HCT116 (cell line): Measurements from ENCODE around the gene POU2AF1. TPM values are rescaled to one million over a fixed set of nuclear protein-coding genes. Genes with fewer than 3 reads are reported as not detected.

Source experiments
- ATAC-seq: fragments of 200-7000 bp; cut with Tn5 transposase; 2 replicates; pipeline ENCODE4 v1.9.1; 2020; ENCODE audit warnings: mild to moderate bottlenecking, moderate library complexity
- BruUV-seq: library from RNA; stranded (reverse); fragments of 400-500 nt; replicated peaks from 2 replicates; lab custom pipeline; 2021; lab: Mats Ljungman, UMichigan
- CTCF ChIA-PET: fragments of 300-600 bp; sonication (Branson Sonifier 250); formaldehyde crosslinking; loops from one replicate; lab custom pipeline; 2021; ENCODE audit warnings: antibody characterized with exemption; lab: Charles Lee
- POLR2A ChIA-PET: fragments of 300-600, 350-600 bp; sonication (Branson Sonifier 250); formaldehyde crosslinking; loops from one replicate; lab custom pipeline; 2021; ENCODE audit warnings: antibody characterized with exemption; lab: Charles Lee
- RAD21 ChIA-PET, 2 experiments: fragments of 300-600 bp; sonication (Branson Sonifier 250); formaldehyde crosslinking; loops; one replicate each; lab custom pipeline; 2023; ENCODE audit warnings: low total read pairs in 2 of 2; ENCODE audit not compliant: uncharacterized antibody in 2 of 2, unreplicated experiment in 2 of 2, low non-redundant PET in 1 of 2; lab: Charles Lee
- DNase-seq: peaks from one replicate; pipeline ENCODE4 v3.0.0-alpha.2; 2010; ENCODE audit warnings: low read depth, low spot score
- H2AFZ ChIP-seq: fragments of 200-600 bp; shearing (Covaris generic), sonication (generic); 2 replicates; pipeline ENCODE4 v1.6.1; 2017; ENCODE audit warnings: low read depth, mixed run types, mixed read lengths, antibody characterized with exemption, low read length; ENCODE audit not compliant: poor library complexity, severe bottlenecking
- H3K27ac ChIP-seq: 2 replicates; pipeline ENCODE4 v1.5.1; 2012; ENCODE audit warnings: low read depth, low read length
- H3K27me3 ChIP-seq: fragments of 200-600 bp; sonication (generic); 2 replicates; pipeline ENCODE4 v1.6.1; 2016; ENCODE audit warnings: mixed run types, low read length, mixed read lengths; ENCODE audit not compliant: insufficient read depth
- H3K36me3 ChIP-seq, 2 experiments: fragments of 200-500 bp in 1 of 2; fragments of 200-600 bp in 1 of 2; sonication (Bioruptor generic) in 1 of 2; sonication (generic) in 1 of 2; 2 replicates each; pipeline versions ENCODE4 v1.5.1 to v1.6.1; 2014 to 2016; ENCODE audit warnings: low read length in 2 of 2, inconsistent platforms in 1 of 2, mixed read lengths in 1 of 2, mixed run types in 1 of 2; ENCODE audit not compliant: insufficient read depth in 2 of 2, control insufficient read depth in 1 of 2
- H3K4me1 ChIP-seq, 2 experiments: fragments of 200-600 bp in 1 of 2; sonication (generic) in 1 of 2; 2 replicates each; pipeline versions ENCODE4 v1.5.1 to v1.6.1; 2012 to 2017; ENCODE audit warnings: low read length in 2 of 2, inconsistent platforms in 1 of 2, mild to moderate bottlenecking in 1 of 2, mixed read lengths in 1 of 2, mixed run types in 1 of 2, moderate library complexity in 1 of 2; ENCODE audit not compliant: insufficient read depth in 2 of 2, control insufficient read depth in 1 of 2
- H3K4me2 ChIP-seq: fragments of 200-600 bp; sonication (generic); 2 replicates; pipeline ENCODE4 v1.6.1; 2017; ENCODE audit warnings: mixed run types, low read length, mixed read lengths
- H3K4me3 ChIP-seq, 2 experiments: fragments of 200-600 bp in 1 of 2; sonication (generic) in 1 of 2; replicated peaks in 1 of 2; 2 replicates each; pipeline ENCODE4 v1.5.1; 2011 to 2016; ENCODE audit warnings: low read length in 2 of 2, control low read depth in 1 of 2, low read depth in 1 of 2, mild to moderate bottlenecking in 1 of 2, mixed read lengths in 1 of 2, mixed run types in 1 of 2
- H3K79me2 ChIP-seq: fragments of 200-600 bp; sonication (generic); 2 replicates; pipeline ENCODE4 v1.6.1; 2017; ENCODE audit warnings: mild to moderate bottlenecking, mixed run types, low read length, moderate library complexity, mixed read lengths; ENCODE audit not compliant: insufficient read depth
- H3K9ac ChIP-seq: fragments of 200-600 bp; sonication (generic); 2 replicates; pipeline ENCODE4 v1.6.1; 2016; ENCODE audit warnings: low read length, mixed read lengths
- H3K9me2 ChIP-seq: fragments of 200-600 bp; sonication (generic), shearing (Covaris generic); 2 replicates; pipeline ENCODE4 v1.6.1; 2017; ENCODE audit warnings: mixed run types, mild to moderate bottlenecking, moderate library complexity; ENCODE audit not compliant: insufficient read depth
- H3K9me3 ChIP-seq, 2 experiments: fragments of 200-500 bp in 1 of 2; fragments of 200-600 bp in 1 of 2; sonication (Bioruptor generic) in 1 of 2; sonication (generic) in 1 of 2; 2 replicates each; pipeline ENCODE4 v1.6.1; 2014 to 2017; ENCODE audit warnings: low read length in 2 of 2, mixed read lengths in 2 of 2, inconsistent platforms in 1 of 2, low read depth in 1 of 2, mild to moderate bottlenecking in 1 of 2, mixed run types in 1 of 2, moderate library complexity in 1 of 2; ENCODE audit not compliant: control insufficient read depth in 1 of 2, insufficient read depth in 1 of 2
- H4K20me1 ChIP-seq: fragments of 200-600 bp; sonication (generic), shearing (Covaris generic); 2 replicates; pipeline ENCODE4 v1.6.1; 2017; ENCODE audit warnings: mixed run types, mild to moderate bottlenecking, moderate library complexity; ENCODE audit not compliant: insufficient read depth
- ATF3 ChIP-seq: IDR thresholded peaks from 2 replicates; pipeline ENCODE4 v1.6.1; 2012
- CEBPB ChIP-seq: IDR thresholded peaks from 2 replicates; pipeline ENCODE4 v1.6.1; 2012; ENCODE audit warnings: low read depth
- EZH2phosphoT487 ChIP-seq: fragments of 200-600 bp; IDR thresholded peaks from 2 replicates; pipeline ENCODE4 v1.6.1; 2018; ENCODE audit warnings: antibody characterized with exemption, borderline replicate concordance
- JUND ChIP-seq: IDR thresholded peaks from 2 replicates; pipeline ENCODE4 v1.6.1; 2012
- MAX ChIP-seq: IDR thresholded peaks from 2 replicates; pipeline ENCODE4 v1.6.1; 2012
- POLR2AphosphoS5 ChIP-seq: IDR thresholded peaks from 2 replicates; pipeline ENCODE4 v1.6.1; 2011; ENCODE audit warnings: mild to moderate bottlenecking, low read depth, low read length, moderate library complexity
- REST ChIP-seq: IDR thresholded peaks from 2 replicates; pipeline ENCODE4 v1.6.1; 2012; ENCODE audit warnings: low read depth
- SIN3A ChIP-seq: IDR thresholded peaks from 2 replicates; pipeline ENCODE4 v1.6.1; 2012; ENCODE audit warnings: low read depth
- YY1 ChIP-seq: IDR thresholded peaks from 2 replicates; pipeline ENCODE4 v1.6.1; 2011; ENCODE audit warnings: low read length, low read depth, moderate library complexity, mild to moderate bottlenecking; ENCODE audit not compliant: insufficient replicate concordance; ENCODE audit errors: extremely low read depth
- ZFX ChIP-seq: fragments of 450-650 bp; IDR thresholded peaks from 2 replicates; pipeline ENCODE4 v1.6.1; 2017
- ZNF274 ChIP-seq: fragments of 200-500 bp; sonication (Bioruptor generic); IDR thresholded peaks from 2 replicates; pipeline ENCODE4 v1.6.1; 2014; ENCODE audit warnings: mild to moderate bottlenecking, low read depth, low read length, inconsistent platforms
- intact Hi-C: fragments of 100-400 bp; cut with micrococcal nuclease; formaldehyde crosslinking; loops from 2 replicates; pipeline ENCODE4 v1.10.0; 2022
- total RNA-seq: library from RNA; stranded (reverse); gene quantifications from one replicate; pipeline ENCODE4 v1.2.1, GENCODE V29; 2021; ENCODE audit not compliant: unreplicated experiment

POU2AF1 gene
- total RNA-seq, 1 experiment from 2014 or later, result 0.17 TPM

- no peak for TF ChIP-seq YY1
- no peak for TF ChIP-seq ATF3
- no peak for TF ChIP-seq POLR2AphosphoS5
- TF ChIP-seq JUND, result no peak
- TF ChIP-seq EZH2phosphoT487, result no peak
- no peak for TF ChIP-seq REST
- TF ChIP-seq CEBPB, result no peak
Measured at GRCh38 chr11:111400595-111400994, 21.5 kb upstream of the POU2AF1 start (continued).

- BruUV-seq, result no TSS peak
- Histone ChIP-seq H4K20me1 (no peaks in the 10 kb centered on the region), H3K4me2 (no peak overlapping the region), H3K36me3 (no peaks in the 10 kb centered on the region), H3K4me1 (no peaks in the 10 kb centered on the region), H3K79me2 (no peaks in the 10 kb centered on the region)
- intact Hi-C loops, result no loop called here
- RAD21 ChIA-PET, result no interaction called here
- DNase-seq (no peak), ATAC-seq (no peak)
- POLR2A ChIA-PET, result no interaction called here
- CTCF ChIA-PET, result no interaction called here
- TF ChIP-seq MAX (no peak), SIN3A (no peak), ZFX (no peak), ZNF274 (no peak)
- TF ChIP-seq, all 23 proteins: peak for 0
- Histone ChIP-seq H3K9me2 (no peaks in the 10 kb centered on the region; the same call in 1 of the 2 replicates), H3K4me3 (no peak overlapping the region), H3K9ac (no peak overlapping the region), H2AFZ (no peak overlapping the region), H3K27me3 (no peaks in the 10 kb centered on the region), H3K9me3 (no peaks in the 10 kb centered on the region), H3K27ac (no peak overlapping the region)
Measured at GRCh38 chr11:111399187-111400031, 20.3 kb upstream of the POU2AF1 start.
